Raji (cell line): ENCODE measurements around the gene SQSTM1.
A peak's percentile ranks its signal among the peaks of the same experiment; 100 is the strongest.

Source experiments
- POLR2A ChIP-seq: IDR thresholded peaks from 2 replicates; pipeline ENCODE4 v1.6.1; 2011; ENCODE audit warnings: low read depth, low read length, control low read depth; ENCODE audit not compliant: insufficient read depth

The SQSTM1 gene

DNA sequence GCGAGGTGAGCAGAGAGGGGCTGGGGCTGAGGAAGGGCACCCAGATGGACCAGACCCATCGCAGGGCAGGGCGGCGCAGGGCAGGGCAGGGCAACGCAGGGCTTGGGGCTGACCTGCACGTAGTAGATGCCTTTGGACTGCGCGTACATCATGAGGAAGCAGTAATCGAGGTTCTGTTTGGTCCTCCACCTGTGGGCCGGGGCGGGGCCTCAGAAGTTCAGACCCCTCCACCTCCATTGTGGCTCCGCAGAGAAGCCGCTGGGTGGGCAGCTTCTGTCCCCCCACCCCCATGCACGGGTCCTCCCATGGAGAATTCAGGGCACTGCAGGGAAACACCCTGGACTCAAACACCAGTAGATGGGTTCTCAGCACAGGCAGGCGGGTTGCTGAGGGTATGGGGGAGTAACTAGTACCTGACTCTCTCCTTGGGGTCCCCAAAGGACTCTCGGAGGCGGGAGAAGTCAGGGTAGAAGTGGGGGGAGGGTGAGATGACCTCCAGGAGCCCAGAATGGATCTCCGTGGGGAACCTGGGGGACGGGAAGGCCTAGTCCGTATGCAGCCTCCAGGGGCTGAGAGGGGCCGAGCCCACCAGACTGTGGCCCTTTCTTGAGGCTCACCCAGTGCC is 20.5 kb upstream of the SQSTM1 start:
- no peak for TF ChIP-seq POLR2A

DNA sequence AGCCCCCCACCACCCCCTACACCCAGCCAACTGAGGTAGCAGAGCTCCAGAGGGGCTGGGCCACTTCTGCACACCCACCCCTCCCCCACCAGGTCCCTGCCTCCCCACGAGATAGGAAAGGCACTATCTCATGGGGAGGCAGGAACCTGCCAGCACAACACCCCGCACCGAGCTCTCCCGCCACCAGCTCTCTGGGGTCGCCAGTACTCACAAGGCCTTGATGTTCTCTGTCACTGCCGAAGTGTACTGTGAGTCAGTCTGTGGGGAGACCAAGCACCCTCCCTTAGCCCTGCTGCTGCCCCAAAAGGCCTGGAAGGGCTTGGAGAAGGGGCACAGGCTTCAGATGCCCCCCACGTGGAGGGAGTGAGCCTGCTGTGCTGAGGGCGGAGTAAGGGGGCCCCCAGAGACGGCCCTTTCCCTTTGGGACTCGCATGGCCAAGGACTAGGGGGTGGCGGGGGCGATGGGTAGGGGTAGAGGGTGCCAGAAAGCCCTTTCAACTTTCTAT is 20.0 kb upstream of the SQSTM1 start:
- TF ChIP-seq POLR2A = no peak

DNA sequence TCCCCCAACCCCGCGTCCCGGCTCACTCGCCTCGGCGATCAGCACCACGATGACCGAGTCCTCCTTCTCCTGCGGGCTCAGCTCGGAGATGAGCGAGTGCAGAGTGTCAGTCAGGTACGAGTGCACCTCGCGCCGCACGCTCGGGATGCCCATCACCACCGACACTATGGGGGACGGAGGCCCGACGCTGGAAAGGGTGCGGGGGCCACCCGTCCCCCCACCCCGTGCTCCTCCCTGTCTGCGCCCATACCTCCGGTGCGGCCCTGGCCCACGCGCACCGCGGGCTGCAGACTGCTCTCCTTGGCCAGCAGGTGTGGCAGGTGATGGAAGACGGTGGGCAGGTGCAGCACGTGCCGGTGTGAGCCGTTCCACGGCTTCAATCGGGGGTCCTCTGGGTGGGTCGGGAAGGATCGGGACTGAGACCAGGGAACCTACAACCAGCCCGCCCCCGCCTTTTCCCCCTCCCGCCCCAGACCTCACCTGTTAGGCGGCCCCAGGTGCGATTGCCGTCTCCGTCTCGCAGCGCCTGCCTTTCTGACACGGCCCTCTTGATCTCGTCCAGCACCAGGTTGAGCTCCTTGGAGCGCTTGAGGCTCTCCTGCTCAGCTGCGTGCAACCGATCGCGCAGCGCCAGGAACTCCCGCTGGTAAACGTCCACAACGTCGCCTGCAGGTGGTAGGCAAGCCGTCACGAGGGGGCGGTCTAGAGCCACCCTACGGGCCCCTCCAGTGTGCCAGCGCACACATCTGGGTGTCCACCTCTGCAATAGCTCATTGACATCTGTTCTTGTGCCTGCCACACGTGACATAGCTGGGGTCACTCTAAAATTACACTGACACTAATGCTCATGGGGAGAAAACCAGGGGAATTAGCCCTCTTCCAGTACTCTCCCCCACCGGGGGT is 19.1 kb upstream of the SQSTM1 start:
- TF ChIP-seq POLR2A = no peak

GRCh38 chr5:179802207-179802883 is 18.4 kb upstream of the SQSTM1 start:
- no peak for TF ChIP-seq POLR2A

DNA sequence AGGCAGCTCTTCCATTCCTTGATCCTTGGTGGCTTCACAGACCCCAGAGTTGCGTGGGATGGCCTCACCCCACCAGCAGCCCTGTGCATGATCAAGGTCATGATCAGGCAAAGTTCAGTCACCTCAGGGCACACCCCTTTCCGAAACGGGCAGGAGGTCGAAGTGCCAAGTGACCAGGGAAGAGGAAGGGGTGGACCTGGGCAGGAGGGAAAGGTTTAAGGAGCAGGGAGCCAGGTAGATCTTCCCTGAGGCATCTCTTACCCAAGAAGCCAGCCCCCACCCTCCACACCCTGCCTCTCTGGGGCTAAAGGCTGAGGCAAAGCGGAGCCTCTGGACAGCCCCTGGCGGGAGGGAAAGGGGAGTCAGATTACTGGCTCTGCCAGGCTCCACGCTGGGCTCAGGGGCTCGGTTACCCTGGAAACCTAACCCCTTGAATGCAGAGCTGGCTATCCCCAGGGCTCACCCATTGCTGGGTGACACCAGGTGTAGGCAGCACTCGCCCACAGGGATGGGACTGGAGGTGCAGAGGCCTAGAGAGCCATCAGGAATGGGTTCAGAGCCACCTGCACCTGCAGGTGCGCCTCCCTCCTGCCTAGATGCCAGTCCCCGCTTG is 17.6 kb upstream of the SQSTM1 start:
- TF ChIP-seq POLR2A = no peak

DNA sequence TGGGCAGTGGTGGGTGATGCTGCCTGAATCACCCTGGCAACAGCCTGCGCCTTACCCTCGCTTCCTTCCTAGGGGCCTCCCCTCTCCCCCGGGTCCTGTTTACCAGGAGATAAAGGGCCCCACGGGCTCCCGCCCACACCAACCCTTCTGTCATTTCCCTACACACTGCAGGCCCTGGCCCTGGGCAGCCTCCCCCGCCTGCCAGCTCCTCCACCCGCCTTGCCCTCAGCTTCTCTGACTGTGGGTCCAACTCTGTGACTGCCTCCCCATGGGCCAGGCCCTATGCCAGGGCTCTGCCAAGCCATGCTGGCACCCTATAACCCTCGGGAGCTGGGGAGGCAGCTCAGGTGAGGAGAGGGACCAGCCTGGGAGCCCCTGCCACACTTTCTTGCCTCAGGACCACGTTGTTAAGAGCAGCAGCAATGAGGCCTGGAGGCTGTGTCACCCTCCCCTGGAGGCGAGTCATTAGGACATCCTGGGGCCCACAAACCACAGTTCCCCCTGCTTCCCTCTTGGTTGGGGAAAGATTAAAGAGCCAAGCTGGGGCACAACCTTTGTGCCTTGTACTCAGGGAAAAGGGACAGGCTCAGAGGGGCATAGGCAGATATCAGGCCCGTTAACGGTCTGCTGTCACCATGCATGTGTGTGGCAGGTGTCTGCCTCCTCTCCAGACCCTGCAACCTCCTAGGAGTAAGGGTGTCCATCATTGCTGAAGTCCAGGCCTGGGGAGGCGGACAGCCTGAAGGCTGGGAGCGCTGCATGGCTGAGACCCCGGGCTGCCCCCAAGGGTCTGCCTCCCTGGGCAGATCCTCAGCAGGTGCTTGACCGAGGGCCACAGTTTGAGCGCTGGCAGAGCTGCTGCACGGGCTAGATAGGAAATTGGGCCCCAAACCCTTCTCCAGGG is 16.8 kb upstream of the SQSTM1 start:
- 0 out of 2 replicates have a peak, but pooled peaks have one; percentile 15 for TF ChIP-seq POLR2A

DNA sequence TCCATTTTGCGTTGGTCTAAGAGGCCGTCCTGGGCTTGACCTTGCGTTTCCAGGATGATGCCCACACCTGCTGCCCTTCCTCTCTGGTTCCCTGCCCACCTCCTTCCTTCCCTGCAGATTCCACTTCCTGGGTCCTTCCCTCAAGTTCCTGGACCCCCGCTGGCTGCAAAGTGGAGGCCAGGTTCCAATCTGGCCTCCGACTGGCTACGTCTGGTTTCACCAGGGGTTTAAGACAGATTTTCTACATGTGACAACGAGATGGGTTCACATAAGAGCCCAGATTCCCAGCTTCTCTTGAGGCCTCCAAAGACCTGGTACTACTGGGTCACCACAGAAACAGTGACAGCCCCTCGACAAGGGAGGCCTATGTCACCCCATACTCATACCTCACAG is 16.2 kb upstream of the SQSTM1 start:
- TF ChIP-seq POLR2A = no peak

- no peak for TF ChIP-seq POLR2A
Measured at GRCh38 chr5:179805070-179805528, 15.6 kb upstream of the SQSTM1 start.

DNA sequence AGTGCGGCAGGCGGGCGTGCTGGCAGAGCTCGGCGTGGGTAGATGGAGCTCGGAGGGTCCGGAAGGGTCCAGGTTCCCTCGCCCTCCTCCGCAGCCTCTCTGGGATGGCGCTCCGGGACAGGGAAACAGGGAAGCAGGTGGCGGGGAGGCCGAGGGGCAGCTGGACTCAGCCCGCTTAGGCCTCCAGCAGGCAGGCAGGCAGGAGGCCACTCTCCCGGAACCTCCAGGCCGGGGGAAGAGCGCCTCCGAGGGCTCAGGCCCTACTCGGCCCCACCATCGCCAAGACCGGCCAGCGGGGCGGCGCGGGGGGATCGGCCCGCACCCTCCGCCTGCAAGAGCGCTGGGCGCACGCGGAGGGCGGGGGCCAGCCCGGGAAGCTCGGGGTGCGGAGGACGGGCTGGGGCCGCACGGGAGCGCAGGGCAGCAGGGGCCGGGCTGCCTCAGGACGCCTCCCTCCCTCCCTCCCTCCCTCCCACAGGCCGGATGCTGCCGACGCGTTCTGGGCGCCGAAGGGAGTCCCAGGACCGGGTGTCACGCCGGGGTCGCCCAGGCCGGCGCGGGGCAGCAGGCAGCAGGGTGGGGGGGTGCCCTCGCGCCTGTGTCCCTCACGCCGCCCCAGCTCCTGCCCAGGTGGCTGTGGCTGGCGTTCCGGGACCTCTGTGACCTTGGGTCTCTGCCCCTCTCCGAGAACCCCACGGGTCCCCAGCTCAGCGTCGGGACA is 15.0 kb upstream of the SQSTM1 start:
- peak; percentile 58 for TF ChIP-seq POLR2A

DNA sequence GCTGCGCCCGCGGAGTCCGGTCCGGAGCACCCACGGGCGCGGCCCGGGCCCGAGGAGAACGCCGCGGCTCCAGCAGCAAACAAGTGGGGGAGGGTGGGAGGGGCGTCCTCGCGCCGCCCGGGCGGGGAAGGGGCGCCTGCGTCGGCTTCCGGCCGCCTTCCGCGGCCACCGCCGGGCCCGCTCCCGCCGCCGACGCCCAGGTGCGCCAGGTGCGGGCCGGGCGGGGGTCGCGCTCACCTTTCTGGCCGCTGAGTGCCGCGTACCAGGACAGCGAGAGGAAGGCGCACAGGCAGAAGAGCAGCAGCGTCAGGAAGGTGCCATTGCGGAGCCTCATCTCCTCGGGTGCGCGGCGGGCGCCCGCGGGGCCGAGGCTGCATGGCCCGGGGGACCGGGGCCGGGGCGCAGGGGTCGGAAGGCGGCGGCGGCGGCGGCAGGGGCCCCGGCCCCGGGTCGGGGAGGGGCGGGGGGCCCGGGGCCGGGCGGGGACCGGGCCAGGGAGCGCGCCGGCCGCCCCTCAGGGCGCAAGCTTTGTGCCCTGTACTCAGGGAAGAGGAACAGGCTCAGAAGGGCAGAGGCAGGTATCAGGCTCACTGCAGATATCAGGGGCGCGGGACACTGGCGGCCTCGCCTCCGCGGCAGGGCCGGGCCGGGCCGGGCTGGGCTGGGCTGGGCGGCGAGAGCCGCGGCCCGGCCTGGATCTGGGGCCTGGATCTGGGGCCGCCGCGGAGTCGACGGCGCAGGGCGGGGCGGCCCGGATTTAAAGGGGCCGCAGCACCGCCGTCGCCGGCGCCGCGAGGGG is 14.3 kb upstream of the SQSTM1 start, which contains the start of gene MGAT4B:
TSS of gene MGAT4B (minus strand) at position 617 of the 799 bp plus-strand sequence. CDS start at position 334, 283 bp downstream.
- TF ChIP-seq POLR2A = peak; percentile 81

- TF ChIP-seq POLR2A = no peak
Measured at GRCh38 chr5:179812135-179812825, 8.4 kb upstream of the SQSTM1 start.
